Measurements from ENCODE around the gene VIPR2. TPM values are rescaled to one million over a fixed set of nuclear protein-coding genes. Genes with fewer than 3 reads are reported as not detected.
"Not testable (repeated sequence)": the region's sequence is repeated elsewhere in the genome, so short reads cannot be mapped to it uniquely, and the experiment has no call there.

The VIPR2 gene
- total RNA-seq, 2 donors from 2014 or later = not detected

DNA sequence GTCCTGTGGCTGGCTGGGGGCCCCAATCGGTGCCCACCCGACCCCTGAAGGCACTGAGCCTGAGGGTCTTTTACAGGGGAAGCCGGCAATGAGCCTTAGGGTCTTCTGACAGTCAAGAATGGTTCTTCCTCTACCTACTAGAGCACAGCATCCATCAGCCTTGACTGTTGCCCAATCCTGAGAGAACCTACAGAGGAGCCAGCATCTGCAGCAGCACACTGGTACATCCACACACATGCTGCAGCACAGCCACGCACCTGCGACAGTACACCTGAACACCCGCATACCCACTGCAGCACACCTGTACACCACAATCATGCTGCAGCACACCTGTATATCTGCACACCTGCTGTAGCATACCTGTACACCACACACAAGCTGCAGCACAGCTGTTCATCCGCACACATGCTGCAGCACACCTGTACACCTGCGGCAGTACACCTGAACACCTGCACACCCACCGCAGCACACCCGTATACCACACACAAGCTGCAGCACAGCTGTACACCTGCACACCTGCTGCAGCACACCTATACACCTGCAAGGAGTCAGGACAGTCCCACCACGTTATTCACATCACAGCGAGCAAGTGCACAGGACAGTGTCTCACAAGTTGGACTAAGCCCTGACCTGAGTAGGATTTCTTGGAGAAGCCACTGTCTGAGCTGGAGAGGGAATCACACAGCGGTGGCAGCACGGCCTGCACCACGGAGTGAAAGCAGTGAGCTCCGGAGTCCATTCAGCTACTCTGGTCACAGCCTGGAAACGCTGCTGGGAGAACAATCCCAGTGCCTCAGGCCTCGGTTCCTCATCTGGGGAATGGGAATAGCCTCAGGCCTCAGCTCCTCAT, 56.4 kb downstream of the VIPR2 start:
- DNase-seq (no peak), ATAC-seq (no peak)
- no peaks in the 10 kb centered on the region for H3K9me3 ChIP-seq (ENCODE audit: control insufficient read depth, low read length, poor library complexity, severe bottlenecking)
- H3K27ac Mint-ChIP-seq = no peak overlapping the region
- H3K36me3 Mint-ChIP-seq (ENCODE audit: low read depth) = no peaks in the 10 kb centered on the region
- H3K4me1 Mint-ChIP-seq = peaks cover 3% of the 10 kb centered on the region
- no peak overlapping the region for H3K4me3 Mint-ChIP-seq
- H3K27me3 Mint-ChIP-seq = peaks cover 26% of the 10 kb centered on the region

DNA sequence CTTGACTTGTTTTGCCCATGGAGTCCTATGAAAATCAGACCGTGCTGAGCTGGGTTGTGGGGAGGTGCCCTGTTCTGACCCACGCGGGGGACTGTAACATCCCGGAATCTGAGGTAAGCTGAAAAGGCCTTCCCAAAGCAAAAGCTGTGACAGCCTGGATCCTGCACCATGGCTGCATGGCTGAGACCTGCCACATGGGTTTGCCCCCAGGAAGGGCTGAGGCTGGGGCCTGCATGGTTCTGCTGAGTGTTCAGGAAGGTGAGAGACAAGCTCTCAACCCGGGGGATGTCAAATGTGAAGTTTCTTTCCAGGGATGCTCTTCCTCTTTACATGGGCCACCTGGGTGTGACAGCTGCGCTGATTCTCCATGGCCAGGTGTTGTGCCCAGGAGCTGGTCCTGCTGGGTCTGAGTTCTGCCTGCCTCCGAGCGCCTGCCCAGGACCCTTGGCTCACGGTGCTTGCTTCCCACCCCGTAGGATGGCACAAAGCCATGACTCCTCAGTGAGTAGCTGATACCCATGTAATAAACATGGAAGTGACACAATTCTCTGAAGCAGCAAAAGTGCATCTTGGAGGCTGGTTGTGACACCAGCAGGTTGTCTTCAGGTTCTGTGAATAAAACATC, 58.3 kb downstream of the VIPR2 start:
- ATAC-seq (no peak), DNase-seq (no peak)
- H3K27ac Mint-ChIP-seq = no peak overlapping the region
- peaks cover 26% of the 10 kb centered on the region for H3K27me3 Mint-ChIP-seq
- no peaks in the 10 kb centered on the region for H3K9me3 ChIP-seq (ENCODE audit: control insufficient read depth, low read length, poor library complexity, severe bottlenecking)
- H3K36me3 Mint-ChIP-seq (ENCODE audit: low read depth) = no peaks in the 10 kb centered on the region
- peaks cover 3% of the 10 kb centered on the region for H3K4me1 Mint-ChIP-seq
- H3K4me3 Mint-ChIP-seq = no peak overlapping the region

GRCh38 chr7:159084069-159084801, 60.4 kb downstream of the VIPR2 start:
- no peak overlapping the region for H3K4me3 Mint-ChIP-seq
- no peak overlapping the region for H3K27ac Mint-ChIP-seq
- DNase-seq (no peak), ATAC-seq (no peak)
- H3K27me3 Mint-ChIP-seq = peaks cover 28% of the 10 kb centered on the region
- H3K9me3 ChIP-seq (ENCODE audit: control insufficient read depth, low read length, poor library complexity, severe bottlenecking) = no peaks in the 10 kb centered on the region
- no peaks in the 10 kb centered on the region for H3K36me3 Mint-ChIP-seq (ENCODE audit: low read depth)
- peaks cover 3% of the 10 kb centered on the region for H3K4me1 Mint-ChIP-seq

GRCh38 chr7:159083698-159084068, 61.0 kb downstream of the VIPR2 start:
- Mint-ChIP-seq H3K27me3 (peaks cover 34% of the 10 kb centered on the region), H3K36me3 (ENCODE audit: low read depth) (no peaks in the 10 kb centered on the region), H3K4me3 (no peak overlapping the region), H3K27ac (no peak overlapping the region), H3K4me1 (peaks cover 3% of the 10 kb centered on the region)
- ATAC-seq (no peak), DNase-seq (no peak)
- no peaks in the 10 kb centered on the region for H3K9me3 ChIP-seq (ENCODE audit: control insufficient read depth, low read length, poor library complexity, severe bottlenecking)

GRCh38 chr7:159083001-159083697, 61.5 kb downstream of the VIPR2 start:
- Mint-ChIP-seq H3K27ac (no peak overlapping the region), H3K4me3 (no peak overlapping the region), H3K27me3 (peaks cover 36% of the 10 kb centered on the region), H3K36me3 (ENCODE audit: low read depth) (no peaks in the 10 kb centered on the region), H3K4me1 (peaks cover 3% of the 10 kb centered on the region)
- DNase-seq (no peak), ATAC-seq (no peak)
- no peaks in the 10 kb centered on the region for H3K9me3 ChIP-seq (ENCODE audit: control insufficient read depth, low read length, poor library complexity, severe bottlenecking)

- H3K27me3 Mint-ChIP-seq = peaks cover 32% of the 10 kb centered on the region
- not testable (repeated sequence) for H3K4me3 Mint-ChIP-seq; H3K4me1 Mint-ChIP-seq; H3K27ac Mint-ChIP-seq; ATAC-seq; H3K9me3 ChIP-seq (ENCODE audit: control insufficient read depth, low read length, poor library complexity, severe bottlenecking); DNase-seq; H3K36me3 Mint-ChIP-seq (ENCODE audit: low read depth)
Measured at GRCh38 chr7:159082075-159082474, 62.6 kb downstream of the VIPR2 start.

- H3K9me3 ChIP-seq (ENCODE audit: control insufficient read depth, low read length, poor library complexity, severe bottlenecking) = no peaks in the 10 kb centered on the region
- Mint-ChIP-seq H3K4me3 (no peak overlapping the region), H3K27me3 (peaks cover 11% of the 10 kb centered on the region), H3K4me1 (peaks cover 3% of the 10 kb centered on the region), H3K27ac (no peak overlapping the region), H3K36me3 (ENCODE audit: low read depth) (no peaks in the 10 kb centered on the region)
- no peak for DNase-seq
- no peak for ATAC-seq
Measured at GRCh38 chr7:159078911-159079270, 65.8 kb downstream of the VIPR2 start.

DNA sequence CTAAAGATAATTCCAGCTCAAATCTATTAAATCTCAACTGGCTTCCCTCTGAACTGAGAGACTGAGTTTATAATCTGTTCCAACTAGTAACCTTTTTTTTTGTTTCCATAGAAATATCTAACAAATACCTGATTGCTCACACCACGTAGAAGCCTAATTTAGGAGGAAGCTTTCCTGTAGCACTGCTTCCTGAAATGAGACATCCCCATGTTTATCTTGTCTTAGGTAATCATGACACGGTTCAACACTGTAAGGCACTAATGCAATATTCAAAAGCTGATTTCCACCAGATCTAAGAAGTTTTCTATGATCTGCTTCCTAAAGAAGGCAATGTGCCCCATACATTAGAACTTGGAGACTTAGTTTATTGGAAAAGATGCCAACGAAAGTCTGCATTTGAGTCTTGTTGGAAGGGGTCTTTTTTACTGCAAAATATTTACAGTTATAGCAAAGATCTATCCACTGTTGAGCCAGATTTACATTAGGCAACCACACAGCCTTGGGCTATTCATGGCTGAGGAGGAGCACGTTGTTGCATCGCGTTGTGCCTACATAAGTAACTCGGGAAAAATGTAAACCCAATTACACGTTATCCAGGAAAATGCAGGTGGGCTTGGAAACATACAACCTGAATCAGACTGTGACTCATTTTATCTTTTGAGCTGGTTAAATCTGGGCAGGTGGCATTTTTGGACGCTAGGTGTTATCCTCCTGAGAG, 66.3 kb downstream of the VIPR2 start:
- Mint-ChIP-seq H3K36me3 (ENCODE audit: low read depth) (no peaks in the 10 kb centered on the region), H3K27me3 (peaks cover 10% of the 10 kb centered on the region), H3K27ac (no peak overlapping the region), H3K4me3 (no peak overlapping the region), H3K4me1 (peaks cover 2% of the 10 kb centered on the region)
- ATAC-seq (no peak), DNase-seq (no peak)
- no peaks in the 10 kb centered on the region for H3K9me3 ChIP-seq (ENCODE audit: control insufficient read depth, low read length, poor library complexity, severe bottlenecking)

- no peaks in the 10 kb centered on the region for H3K9me3 ChIP-seq (ENCODE audit: control insufficient read depth, low read length, poor library complexity, severe bottlenecking)
- H3K27ac Mint-ChIP-seq = no peak overlapping the region
- DNase-seq = no peak
- H3K4me1 Mint-ChIP-seq = peaks cover 4% of the 10 kb centered on the region
- H3K36me3 Mint-ChIP-seq (ENCODE audit: low read depth) = no peaks in the 10 kb centered on the region
- peaks cover 10% of the 10 kb centered on the region for H3K27me3 Mint-ChIP-seq
- ATAC-seq = no peak
- H3K4me3 Mint-ChIP-seq = no peak overlapping the region
Measured at GRCh38 chr7:159076333-159076732, 68.3 kb downstream of the VIPR2 start.

- Mint-ChIP-seq H3K4me1 (peaks cover 8% of the 10 kb centered on the region), H3K27ac (no peak overlapping the region), H3K4me3 (no peak overlapping the region), H3K27me3 (peaks cover 10% of the 10 kb centered on the region), H3K36me3 (ENCODE audit: low read depth) (no peaks in the 10 kb centered on the region)
- no peak for ATAC-seq
- no peaks in the 10 kb centered on the region for H3K9me3 ChIP-seq (ENCODE audit: control insufficient read depth, low read length, poor library complexity, severe bottlenecking)
- no peak for DNase-seq
Measured at GRCh38 chr7:159075563-159076238, 69.0 kb downstream of the VIPR2 start.

DNA sequence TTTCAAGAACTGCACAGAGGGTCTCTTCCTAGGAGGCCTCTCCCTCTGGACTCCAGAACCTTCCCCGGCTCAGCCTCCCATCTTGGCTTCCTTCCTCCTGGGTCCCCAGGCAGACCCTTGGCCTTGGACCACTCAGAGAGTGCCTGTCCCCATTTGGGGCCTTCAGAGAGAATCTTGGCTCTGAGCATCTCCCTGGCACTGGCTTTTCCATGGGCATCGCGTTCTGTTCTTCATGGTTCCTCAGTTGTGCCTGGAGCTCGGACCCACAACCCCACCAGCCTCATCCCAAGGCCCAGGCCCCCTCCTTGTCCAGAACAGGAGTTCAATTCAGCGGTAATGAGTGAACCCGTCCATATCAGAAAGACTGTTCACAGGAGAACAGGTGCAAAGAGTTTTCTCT, 73.4 kb downstream of the VIPR2 start:
- peak overlapping the region; percentile 91 for H3K27ac Mint-ChIP-seq
- DNase-seq (no peak), ATAC-seq (no peak)
- H3K4me3 Mint-ChIP-seq = no peak overlapping the region
- no peaks in the 10 kb centered on the region for H3K27me3 Mint-ChIP-seq
- no peaks in the 10 kb centered on the region for H3K9me3 ChIP-seq (ENCODE audit: control insufficient read depth, low read length, poor library complexity, severe bottlenecking)
- H3K36me3 Mint-ChIP-seq (ENCODE audit: low read depth) = no peaks in the 10 kb centered on the region
- peaks cover 29% of the 10 kb centered on the region for H3K4me1 Mint-ChIP-seq

DNA sequence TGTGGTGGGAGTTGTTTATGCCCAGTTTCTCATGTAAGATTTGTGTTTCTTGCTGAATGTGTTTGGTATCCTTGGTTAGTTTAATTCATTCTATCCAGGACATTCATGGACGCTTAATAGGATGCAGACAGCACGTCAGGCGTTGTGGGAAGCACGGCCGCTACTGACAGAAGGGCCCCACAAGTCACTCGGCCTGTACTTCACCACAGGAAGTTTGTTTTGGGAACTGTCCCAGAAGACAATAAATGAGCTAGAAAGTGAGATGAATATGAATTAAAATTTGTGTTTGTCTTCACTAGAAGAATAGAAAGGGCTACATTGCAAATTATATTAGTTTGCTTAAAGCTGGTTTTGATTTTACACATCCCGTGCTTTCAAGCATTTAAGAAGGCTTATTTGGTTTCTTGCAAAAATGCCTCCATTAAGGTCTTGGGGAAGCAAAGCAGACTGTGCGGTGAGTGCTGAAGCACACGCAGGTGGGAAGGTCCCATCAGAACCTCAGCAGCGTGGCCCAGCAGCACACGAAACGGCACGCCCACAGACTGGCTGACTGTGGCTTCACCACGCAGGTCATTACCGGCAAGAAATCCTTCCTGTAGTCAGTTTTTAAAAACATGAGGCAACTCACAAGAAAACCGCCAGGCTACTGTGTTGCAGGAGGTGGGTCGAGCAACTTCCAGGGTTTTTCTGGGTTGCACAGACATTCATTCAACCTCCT, 74.1 kb downstream of the VIPR2 start:
- Mint-ChIP-seq H3K4me1 (peaks cover 29% of the 10 kb centered on the region), H3K27ac (peak overlapping the region; percentile 91), H3K36me3 (ENCODE audit: low read depth) (no peaks in the 10 kb centered on the region), H3K27me3 (no peaks in the 10 kb centered on the region), H3K4me3 (peak overlapping the region; percentile 52)
- no peaks in the 10 kb centered on the region for H3K9me3 ChIP-seq (ENCODE audit: control insufficient read depth, low read length, poor library complexity, severe bottlenecking)
- ATAC-seq = peak; percentile 95
- DNase-seq = peak in 1 of 3 donors; percentile 15
